Frontal cortex (tissue), 4 donors: ENCODE data around the gene FCGBP. TPM values are rescaled to one million over a fixed set of nuclear protein-coding genes. Genes with fewer than 3 reads are reported as not detected.
A peak's percentile ranks its signal among the peaks of the same experiment; 100 is the strongest.
"Not testable (repeated sequence)": the region's sequence is repeated elsewhere in the genome, so short reads cannot be mapped to it uniquely, and the experiment has no call there.

Source experiments
- DNase-seq, 2 donors: peaks; one replicate each; pipeline ENCODE4 v3.0.0; 2012; ENCODE audit warnings: low spot score in 2 of 2
- FAIRE-seq: peaks from 2 replicates; lab custom pipeline; 2012; peaks lifted over from hg19 to GRCh38; lab: Jason Lieb, UNC
- total RNA-seq: library from RNA; depleted of rRNA; stranded (reverse); fragments of >200 nt; gene quantifications from one replicate; pipeline ENCODE4 v1.2.3, GENCODE V29; 2014
- donor health status: control.
- donor health status: control.
- donor health status: control.

FCGBP gene
- total RNA-seq, result 0.82 TPM

- DNase-seq, result no peak
- FAIRE-seq, result no peak
These were observed at the start of gene FCGBP for GRCh38 chr19:39934584-39935363. FCGBP (minus strand) TSS chr19:39934634.

DNA sequence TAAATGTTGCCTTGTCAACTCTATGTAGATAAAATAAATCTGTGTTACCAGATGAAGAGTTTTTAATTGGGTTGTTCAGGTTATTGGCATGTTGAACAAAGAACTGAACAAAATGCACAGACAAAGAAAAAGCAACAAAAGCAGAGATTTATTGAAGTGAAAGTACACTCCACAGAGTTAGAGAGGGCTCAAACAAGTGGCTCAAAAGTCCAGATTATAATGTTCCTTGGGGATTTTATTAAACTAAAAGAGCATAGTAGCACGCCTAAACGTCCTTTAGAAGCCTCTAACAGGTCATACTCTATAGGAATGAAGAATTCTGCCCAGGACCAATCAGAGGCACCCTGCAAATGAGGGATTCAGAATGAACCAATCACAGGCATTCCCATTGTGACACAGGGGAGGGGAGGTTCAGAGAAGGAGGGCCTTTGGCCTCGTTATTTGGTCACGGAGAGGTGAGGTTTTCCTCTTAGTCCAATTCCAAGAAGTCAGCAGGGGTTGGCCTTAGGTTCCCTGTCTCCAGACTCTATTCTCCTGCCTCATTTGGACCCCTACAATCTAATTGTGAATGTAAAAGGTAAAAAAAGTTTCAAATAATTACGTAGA, 49.4 kb upstream of the FCGBP start:
- DNase-seq, result no peak
- no peak for FAIRE-seq

- no peak for FAIRE-seq
These were observed 48.4 kb upstream of the FCGBP start for GRCh38 chr19:39982883-39983282.

DNA sequence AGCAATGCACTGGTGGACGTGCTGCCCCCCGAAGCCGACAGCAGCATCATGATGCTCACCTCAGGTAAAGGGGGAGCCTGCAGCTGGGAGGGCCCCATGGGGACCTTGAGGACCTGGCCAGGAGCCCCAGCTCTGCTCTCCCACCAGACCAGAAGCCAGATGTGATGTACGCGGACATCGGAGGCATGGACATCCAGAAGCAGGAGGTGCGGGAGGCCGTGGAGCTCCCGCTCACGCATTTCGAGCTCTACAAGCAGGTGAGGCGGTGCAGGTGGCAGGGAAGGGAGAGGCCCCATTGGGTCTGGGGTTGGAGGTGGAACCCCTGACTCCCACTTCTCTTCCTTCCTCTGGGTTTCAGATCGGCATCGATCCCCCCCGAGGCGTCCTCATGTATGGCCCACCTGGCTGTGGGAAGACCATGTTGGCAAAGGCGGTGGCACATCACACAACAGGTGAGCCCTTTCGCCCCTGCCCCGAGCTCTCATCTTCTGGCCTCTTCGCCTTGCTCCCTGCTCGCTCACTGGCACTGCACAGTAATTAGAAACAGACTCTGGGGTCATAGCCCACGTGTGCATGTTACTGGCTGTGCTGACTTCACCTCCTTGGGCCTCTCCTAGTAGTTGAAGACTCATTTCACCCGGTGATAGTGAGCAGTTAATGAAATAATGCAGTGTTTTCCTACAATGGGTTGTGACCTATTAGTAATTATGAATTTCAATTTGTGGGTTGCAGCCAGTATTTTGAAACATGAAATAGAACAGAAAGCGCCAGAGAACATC, 40.1 kb upstream of the FCGBP start:
- no peak for FAIRE-seq
- no peak for DNase-seq

More at GRCh38 chr19:39982883-39983282, 48.4 kb upstream of the FCGBP start:
- DNase-seq, result no peak

DNA sequence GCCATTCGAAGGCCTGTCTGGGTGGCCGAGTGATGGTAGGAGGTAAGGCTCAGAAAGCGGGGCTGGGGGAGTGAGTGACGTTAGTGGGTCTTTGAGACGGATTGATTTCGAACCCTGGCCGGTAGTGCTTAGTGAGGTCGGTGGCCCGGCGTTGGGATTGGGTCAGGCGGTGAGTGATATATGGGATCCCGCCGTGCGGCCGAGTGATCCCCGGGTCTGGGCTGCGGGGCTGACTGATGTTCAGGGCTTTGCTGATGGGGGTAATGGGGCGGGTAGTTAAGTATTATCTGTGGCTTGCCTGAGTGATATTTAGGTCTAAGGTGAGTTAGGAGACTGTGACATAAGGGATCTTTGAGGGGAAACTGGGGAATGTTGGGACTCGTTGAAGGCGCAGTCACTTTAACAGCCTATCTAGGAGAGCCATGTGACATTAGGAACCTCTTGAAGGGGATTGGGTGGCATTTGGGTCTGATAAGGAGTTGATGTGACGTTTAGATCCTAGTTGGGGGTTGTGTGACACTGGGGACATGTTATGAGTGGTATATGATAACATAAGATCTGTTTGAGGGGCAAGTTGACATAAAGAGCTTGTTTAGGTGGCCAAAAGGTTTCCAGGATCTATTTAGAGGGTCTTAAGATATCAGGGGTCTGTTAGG, 37.1 kb upstream of the FCGBP start:
- FAIRE-seq (no peak), DNase-seq (no peak)

DNA sequence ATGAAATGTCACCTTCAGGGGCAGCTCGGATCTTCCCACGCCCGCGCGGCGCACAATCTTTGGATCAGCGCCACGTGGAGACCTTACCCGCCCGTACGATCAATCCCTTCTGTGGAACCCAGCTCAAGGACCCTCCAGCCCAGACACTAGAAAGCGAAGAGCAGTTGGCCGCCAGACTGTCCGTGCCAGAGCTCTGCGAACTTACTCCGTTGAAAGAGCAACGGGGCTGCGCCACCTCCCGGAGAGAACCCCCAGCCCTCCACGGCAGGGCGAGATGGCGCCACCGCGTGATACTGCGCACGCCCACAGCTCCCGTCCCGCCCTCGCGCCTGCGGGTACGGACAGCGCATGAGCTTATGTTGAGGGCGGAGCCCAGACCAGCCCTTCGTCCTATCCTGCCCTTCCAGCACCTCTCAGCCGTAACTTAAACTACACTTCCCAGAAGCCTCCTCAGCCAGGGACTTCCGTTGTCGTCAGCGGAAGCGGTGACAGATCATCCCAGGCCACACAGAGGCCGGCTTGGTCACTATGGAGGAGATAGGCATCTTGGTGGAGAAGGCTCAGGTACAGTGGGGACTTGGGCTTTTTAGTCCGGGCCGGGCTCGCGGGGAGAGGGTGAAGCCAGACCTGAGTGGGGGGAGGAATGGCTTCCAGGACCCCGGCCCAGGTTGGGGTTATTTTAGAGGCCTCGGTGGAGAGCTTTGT, 36.4 kb upstream of the FCGBP start, which contains the start of gene PSMC4:
Gene PSMC4 (plus strand): TSS at position 491 of the 705 bp plus-strand sequence. CDS start 38 bp downstream, at position 529.
- FAIRE-seq (peak; percentile 97), DNase-seq (peak; percentile 91 to 99)

- no peak for FAIRE-seq
These were observed 35.9 kb upstream of the FCGBP start for GRCh38 chr19:39970425-39970674.

GRCh38 chr19:39969681-39970424, 35.4 kb upstream of the FCGBP start:
- FAIRE-seq (no peak), DNase-seq (no peak)

More at GRCh38 chr19:39970425-39970674, 35.9 kb upstream of the FCGBP start:
- DNase-seq, result peak in 1 of 2 donors; percentile 16

DNA sequence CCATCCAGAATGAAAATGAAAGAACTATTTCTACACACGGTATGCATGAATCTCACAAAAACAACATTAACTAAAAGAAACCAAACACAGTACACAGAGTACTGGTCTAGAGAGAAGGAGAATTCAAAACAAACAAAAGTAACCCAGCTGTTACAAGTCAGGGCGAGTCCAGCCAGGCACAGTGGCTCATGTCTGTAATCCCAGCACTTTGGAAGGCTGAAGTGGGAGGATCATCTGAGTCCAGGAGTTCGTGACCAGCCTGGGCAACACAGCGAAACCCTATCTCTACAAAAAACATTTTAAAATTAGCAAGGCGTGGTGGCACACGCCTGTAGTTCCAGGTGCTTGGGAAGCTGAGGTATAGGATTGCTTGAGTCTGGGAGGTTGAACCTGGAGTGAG, 34.8 kb upstream of the FCGBP start:
- FAIRE-seq (no peak), DNase-seq (no peak)

DNA sequence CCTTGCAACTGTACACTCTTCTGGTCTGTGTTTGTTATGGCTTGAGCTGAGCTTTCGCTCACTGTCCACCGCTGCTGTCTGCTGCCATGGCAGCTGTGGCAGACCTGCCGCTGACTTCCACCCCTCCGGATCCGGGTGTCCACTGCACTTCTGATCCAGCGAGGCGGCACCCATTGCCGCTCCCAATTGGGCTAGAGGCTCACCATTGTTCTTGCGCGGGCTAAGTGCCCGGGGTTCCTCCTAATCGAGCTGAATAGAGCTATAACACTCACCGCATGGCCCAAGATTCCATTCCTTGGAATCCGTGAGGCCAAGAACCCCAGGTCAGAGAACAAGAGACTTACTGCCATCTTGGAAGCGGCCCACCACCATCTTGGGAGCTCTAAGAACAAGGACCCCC, 34.4 kb upstream of the FCGBP start:
- no peak for DNase-seq
- FAIRE-seq, result no peak

DNA sequence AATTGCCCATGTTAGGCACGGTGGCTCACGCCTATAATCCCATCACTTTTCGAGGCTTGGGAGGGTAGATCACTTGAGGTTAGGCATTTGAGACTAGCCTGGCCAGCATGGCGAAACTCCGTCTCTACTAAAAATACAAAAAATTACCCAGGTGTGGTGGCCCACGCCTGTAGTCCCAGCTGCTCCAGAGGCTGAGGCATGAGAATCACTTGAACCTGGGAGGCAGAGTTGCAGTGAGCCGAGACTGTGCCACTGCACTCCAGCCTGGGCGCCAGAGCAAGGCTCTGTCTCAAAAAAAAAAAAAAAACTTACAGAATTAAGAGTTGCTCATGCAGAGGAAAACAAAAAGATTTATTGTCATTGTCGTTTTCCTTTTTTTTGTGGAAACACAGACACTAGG, 33.1 kb upstream of the FCGBP start:
- FAIRE-seq, result no peak

GRCh38 chr19:39966617-39967016, 32.2 kb upstream of the FCGBP start:
- FAIRE-seq, result no peak
- no peak for DNase-seq

More for the DNA sequence above, 33.1 kb upstream of the FCGBP start:
- DNase-seq, result no peak

GRCh38 chr19:39963898-39964297, 29.5 kb upstream of the FCGBP start:
- FAIRE-seq (no peak), DNase-seq (no peak)

GRCh38 chr19:39959407-39959806, 25.0 kb upstream of the FCGBP start:
- not testable (repeated sequence) for DNase-seq, FAIRE-seq

GRCh38 chr19:39958942-39959341, 24.5 kb upstream of the FCGBP start:
- FAIRE-seq, DNase-seq: not testable (repeated sequence)

DNA sequence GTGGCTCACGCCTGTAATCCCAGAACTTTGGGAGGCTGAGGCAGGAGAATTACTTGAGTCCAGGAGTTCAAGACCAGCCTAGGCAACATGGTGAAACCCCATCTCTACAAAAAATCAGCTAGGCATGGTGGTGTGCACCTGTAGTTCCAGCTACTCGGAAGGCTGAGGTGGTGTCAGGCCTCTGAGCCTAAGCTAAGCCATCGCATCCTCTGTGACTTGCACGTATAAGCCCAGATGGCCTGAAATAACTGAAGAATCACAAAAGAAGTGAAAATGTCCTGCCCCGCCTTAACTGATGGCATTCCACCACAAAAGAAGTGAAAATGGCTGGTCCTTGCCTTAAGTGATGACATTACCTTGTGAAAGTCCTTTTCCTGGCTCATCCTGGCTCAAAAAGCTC, 23.5 kb upstream of the FCGBP start:
- not testable (repeated sequence) for DNase-seq, FAIRE-seq

DNA sequence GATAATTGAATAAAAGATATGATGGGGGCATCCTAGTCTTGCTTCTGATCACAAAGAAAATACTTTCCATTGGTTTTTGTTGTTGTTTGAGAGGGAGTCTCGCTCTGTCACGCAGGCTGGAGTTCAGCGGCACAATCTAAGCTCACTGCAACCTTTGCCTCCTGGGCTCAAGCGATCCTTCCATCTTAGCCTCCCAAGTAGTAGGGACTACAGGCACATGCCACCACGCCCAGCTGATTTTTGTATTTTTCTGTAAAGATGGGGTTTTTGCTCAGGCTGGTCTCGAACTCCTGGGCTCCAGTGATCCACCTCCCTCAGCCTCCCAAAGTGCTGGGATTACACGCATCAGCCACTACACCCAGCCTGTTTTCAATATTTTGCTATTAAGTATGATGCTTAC, 19.5 kb upstream of the FCGBP start:
- DNase-seq, result no peak
- FAIRE-seq, result no peak

- peak in 1 of 2 donors; percentile 37 for DNase-seq
- FAIRE-seq, result no peak
These were observed 17.3 kb upstream of the FCGBP start for GRCh38 chr19:39951686-39952085.

GRCh38 chr19:39951065-39951650, 16.7 kb upstream of the FCGBP start:
- DNase-seq (no peak), FAIRE-seq (no peak)
